ENCODE data around the gene CBFB. TPM values are rescaled to one million over a fixed set of nuclear protein-coding genes. Genes with fewer than 3 reads are reported as not detected.

CBFB gene
- total and polyA plus RNA-seq, 9 of the 15 experiments (the other 6 are each of a cell fraction or from before 2014, with no cell fraction given) = 22.0 to 112 (median 66.5) TPM

DNA sequence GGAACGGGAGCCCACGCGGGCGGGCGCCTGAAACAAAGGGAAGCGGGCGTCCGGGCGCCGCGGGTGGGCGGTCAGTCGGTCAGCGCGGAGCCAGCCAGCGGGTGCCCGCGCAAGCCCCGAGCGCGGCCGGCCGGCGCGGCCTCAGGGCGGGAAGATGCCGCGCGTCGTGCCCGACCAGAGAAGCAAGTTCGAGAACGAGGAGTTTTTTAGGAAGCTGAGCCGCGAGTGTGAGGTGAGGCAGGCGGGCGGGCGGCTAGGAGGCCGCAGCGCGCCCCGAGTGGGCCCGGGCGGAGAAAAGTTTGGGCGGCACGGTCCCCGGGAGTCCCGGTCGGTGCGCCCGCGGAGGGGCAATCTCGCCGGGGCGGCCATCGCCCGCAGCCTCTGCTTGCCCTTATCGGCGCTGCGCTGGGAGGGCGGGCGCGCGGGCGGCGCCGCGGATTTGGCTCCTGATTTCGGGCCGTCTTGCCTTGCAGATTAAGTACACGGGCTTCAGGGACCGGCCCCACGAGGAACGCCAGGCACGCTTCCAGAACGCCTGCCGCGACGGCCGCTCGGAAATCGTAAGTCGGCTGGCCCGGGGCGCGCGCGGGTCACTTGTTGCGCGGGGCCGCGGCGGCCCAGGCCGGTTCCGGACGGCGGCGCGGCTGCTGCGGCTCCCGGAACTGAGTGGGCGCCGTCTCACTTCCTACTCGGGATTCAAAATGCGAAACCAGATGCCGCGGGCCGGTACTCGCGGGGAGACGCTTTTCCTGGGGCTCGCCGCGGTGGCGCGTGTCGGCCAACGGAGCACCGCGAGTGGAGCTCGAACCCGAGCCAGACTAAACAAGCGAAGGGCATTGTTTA, 526 bp downstream of the CBFB start (continued):
- TF ChIP-seq, protein P1, sequence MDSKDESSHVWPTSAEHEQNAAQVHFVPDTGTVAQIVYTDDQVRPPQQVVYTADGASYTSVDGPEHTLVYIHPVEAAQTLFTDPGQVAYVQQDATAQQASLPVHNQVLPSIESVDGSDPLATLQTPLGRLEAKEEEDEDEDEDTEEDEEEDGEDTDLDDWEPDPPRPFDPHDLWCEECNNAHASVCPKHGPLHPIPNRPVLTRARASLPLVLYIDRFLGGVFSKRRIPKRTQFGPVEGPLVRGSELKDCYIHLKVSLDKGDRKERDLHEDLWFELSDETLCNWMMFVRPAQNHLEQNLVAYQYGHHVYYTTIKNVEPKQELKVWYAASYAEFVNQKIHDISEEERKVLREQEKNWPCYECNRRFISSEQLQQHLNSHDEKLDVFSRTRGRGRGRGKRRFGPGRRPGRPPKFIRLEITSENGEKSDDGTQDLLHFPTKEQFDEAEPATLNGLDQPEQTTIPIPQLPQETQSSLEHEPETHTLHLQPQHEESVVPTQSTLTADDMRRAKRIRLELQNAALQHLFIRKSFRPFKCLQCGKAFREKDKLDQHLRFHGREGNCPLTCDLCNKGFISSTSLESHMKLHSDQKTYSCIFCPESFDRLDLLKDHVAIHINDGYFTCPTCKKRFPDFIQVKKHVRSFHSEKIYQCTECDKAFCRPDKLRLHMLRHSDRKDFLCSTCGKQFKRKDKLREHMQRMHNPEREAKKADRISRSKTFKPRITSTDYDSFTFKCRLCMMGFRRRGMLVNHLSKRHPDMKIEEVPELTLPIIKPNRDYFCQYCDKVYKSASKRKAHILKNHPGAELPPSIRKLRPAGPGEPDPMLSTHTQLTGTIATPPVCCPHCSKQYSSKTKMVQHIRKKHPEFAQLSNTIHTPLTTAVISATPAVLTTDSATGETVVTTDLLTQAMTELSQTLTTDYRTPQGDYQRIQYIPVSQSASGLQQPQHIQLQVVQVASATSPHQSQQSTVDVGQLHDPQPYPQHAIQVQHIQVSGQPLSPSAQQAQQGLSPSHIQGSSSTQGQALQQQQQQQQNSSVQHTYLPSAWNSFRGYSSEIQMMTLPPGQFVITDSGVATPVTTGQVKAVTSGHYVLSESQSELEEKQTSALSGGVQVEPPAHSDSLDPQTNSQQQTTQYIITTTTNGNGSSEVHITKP (IDR thresholded peaks at IDR 0.05; ENCODE audit: partially characterized antibody) = no peak
- TF ChIP-seq CREM (IDR thresholded peaks at IDR 0.05; ENCODE audit: low read depth) (no peak), PYGO2 (tag; IDR thresholded peaks at IDR 0.05) (no peak), CSDE1 (IDR thresholded peaks at IDR 0.05) (no peak), CCAR2 (IDR thresholded peaks at IDR 0.05; ENCODE audit: low read depth, low read length) (no peak), FOXJ2 (tag; IDR thresholded peaks at IDR 0.05) (no peak), STAT5B (CRISPR knock-in tag; IDR thresholded peaks at IDR 0.05) (no peak), ZNF408 (CRISPR knock-in tag; IDR thresholded peaks at IDR 0.05; ENCODE audit: low read depth) (no peak), NFE2 (IDR thresholded peaks at IDR 0.05; ENCODE audit: low read depth) (no peak), CBX5 (IDR thresholded peaks at IDR 0.05; ENCODE audit: borderline replicate concordance, low read depth) (no peak), SETDB1 (IDR thresholded peaks at IDR 0.05; ENCODE audit: low read length) (no peak), TAF15 (IDR thresholded peaks at IDR 0.05; ENCODE audit: low read depth, low read length) (no peak)
- TF ChIP-seq, protein P2, sequence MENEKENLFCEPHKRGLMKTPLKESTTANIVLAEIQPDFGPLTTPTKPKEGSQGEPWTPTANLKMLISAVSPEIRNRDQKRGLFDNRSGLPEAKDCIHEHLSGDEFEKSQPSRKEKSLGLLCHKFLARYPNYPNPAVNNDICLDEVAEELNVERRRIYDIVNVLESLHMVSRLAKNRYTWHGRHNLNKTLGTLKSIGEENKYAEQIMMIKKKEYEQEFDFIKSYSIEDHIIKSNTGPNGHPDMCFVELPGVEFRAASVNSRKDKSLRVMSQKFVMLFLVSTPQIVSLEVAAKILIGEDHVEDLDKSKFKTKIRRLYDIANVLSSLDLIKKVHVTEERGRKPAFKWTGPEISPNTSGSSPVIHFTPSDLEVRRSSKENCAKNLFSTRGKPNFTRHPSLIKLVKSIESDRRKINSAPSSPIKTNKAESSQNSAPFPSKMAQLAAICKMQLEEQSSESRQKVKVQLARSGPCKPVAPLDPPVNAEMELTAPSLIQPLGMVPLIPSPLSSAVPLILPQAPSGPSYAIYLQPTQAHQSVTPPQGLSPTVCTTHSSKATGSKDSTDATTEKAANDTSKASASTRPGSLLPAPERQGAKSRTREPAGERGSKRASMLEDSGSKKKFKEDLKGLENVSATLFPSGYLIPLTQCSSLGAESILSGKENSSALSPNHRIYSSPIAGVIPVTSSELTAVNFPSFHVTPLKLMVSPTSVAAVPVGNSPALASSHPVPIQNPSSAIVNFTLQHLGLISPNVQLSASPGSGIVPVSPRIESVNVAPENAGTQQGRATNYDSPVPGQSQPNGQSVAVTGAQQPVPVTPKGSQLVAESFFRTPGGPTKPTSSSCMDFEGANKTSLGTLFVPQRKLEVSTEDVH (IDR thresholded peaks at IDR 0.05; ENCODE audit: low read depth, partially characterized antibody) = no peak
- TF ChIP-seq, protein P3, sequence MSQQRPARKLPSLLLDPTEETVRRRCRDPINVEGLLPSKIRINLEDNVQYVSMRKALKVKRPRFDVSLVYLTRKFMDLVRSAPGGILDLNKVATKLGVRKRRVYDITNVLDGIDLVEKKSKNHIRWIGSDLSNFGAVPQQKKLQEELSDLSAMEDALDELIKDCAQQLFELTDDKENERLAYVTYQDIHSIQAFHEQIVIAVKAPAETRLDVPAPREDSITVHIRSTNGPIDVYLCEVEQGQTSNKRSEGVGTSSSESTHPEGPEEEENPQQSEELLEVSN (IDR thresholded peaks at IDR 0.05; ENCODE audit: borderline replicate concordance in 1 of 2, extremely low read depth in 1 of 2, insufficient read depth in 1 of 2, insufficient read length in 1 of 2, low read depth in 1 of 2, low read length in 1 of 2, poor library complexity in 1 of 2, severe bottlenecking in 1 of 2) = peak; percentile 28 to 78
- TF ChIP-seq, protein P4, sequence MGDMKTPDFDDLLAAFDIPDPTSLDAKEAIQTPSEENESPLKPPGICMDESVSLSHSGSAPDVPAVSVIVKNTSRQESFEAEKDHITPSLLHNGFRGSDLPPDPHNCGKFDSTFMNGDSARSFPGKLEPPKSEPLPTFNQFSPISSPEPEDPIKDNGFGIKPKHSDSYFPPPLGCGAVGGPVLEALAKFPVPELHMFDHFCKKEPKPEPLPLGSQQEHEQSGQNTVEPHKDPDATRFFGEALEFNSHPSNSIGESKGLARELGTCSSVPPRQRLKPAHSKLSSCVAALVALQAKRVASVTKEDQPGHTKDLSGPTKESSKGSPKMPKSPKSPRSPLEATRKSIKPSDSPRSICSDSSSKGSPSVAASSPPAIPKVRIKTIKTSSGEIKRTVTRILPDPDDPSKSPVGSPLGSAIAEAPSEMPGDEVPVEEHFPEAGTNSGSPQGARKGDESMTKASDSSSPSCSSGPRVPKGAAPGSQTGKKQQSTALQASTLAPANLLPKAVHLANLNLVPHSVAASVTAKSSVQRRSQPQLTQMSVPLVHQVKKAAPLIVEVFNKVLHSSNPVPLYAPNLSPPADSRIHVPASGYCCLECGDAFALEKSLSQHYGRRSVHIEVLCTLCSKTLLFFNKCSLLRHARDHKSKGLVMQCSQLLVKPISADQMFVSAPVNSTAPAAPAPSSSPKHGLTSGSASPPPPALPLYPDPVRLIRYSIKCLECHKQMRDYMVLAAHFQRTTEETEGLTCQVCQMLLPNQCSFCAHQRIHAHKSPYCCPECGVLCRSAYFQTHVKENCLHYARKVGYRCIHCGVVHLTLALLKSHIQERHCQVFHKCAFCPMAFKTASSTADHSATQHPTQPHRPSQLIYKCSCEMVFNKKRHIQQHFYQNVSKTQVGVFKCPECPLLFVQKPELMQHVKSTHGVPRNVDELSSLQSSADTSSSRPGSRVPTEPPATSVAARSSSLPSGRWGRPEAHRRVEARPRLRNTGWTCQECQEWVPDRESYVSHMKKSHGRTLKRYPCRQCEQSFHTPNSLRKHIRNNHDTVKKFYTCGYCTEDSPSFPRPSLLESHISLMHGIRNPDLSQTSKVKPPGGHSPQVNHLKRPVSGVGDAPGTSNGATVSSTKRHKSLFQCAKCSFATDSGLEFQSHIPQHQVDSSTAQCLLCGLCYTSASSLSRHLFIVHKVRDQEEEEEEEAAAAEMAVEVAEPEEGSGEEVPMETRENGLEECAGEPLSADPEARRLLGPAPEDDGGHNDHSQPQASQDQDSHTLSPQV (IDR thresholded peaks at IDR 0.05) = peak; percentile 67
